ENCODE data around the gene SLC4A2.
"Not testable (repeated sequence)": the region's sequence is repeated elsewhere in the genome, so short reads cannot be mapped to it uniquely, and the experiment has no call there.

SLC4A2 gene

GRCh38 chr7:151040616-151041375 is 18.6 kb upstream of the SLC4A2 start:
- DNase-seq (ENCODE audit: extremely low read depth in 1 of 2, low read depth in 1 of 2): no peak

GRCh38 chr7:151043449-151043848 is 15.9 kb upstream of the SLC4A2 start:
- DNase-seq (ENCODE audit: extremely low read depth in 1 of 2, low read depth in 1 of 2): not testable (repeated sequence)

GRCh38 chr7:151043959-151044358 is 15.4 kb upstream of the SLC4A2 start:
- no peak for DNase-seq (ENCODE audit: extremely low read depth in 1 of 2, low read depth in 1 of 2)

- DNase-seq (ENCODE audit: extremely low read depth in 1 of 2, low read depth in 1 of 2): no peak
These were observed 14.1 kb upstream of the SLC4A2 start for GRCh38 chr7:151045262-151045661.

GRCh38 chr7:151045967-151046366 is 13.4 kb upstream of the SLC4A2 start:
- DNase-seq (ENCODE audit: extremely low read depth in 1 of 2, low read depth in 1 of 2): no peak

- DNase-seq (ENCODE audit: extremely low read depth in 1 of 2, low read depth in 1 of 2): no peak
These were observed 12.5 kb upstream of the SLC4A2 start for GRCh38 chr7:151046603-151047573.

- no peak for DNase-seq (ENCODE audit: extremely low read depth in 1 of 2, low read depth in 1 of 2)
These were observed 11.2 kb upstream of the SLC4A2 start, which contains the start of gene ASIC3 for GRCh38 chr7:151047976-151048815. TSS of gene ASIC3 (plus strand) at chr7:151048531. CDS start at chr7:151048886, 355 bp downstream.

- no peak for DNase-seq (ENCODE audit: extremely low read depth in 1 of 2, low read depth in 1 of 2)
These were observed 10.4 kb upstream of the SLC4A2 start for GRCh38 chr7:151048911-151049463.

GRCh38 chr7:151051108-151051507 is 8.3 kb upstream of the SLC4A2 start:
- peak in 1 of 2 donors; percentile 26 for DNase-seq (ENCODE audit: extremely low read depth in 1 of 2, low read depth in 1 of 2)

GRCh38 chr7:151053096-151053495 is 6.3 kb upstream of the SLC4A2 start:
- no peak for DNase-seq (ENCODE audit: extremely low read depth in 1 of 2, low read depth in 1 of 2)

GRCh38 chr7:151053751-151054150 is 5.6 kb upstream of the SLC4A2 start:
- DNase-seq (ENCODE audit: extremely low read depth in 1 of 2, low read depth in 1 of 2): no peak

GRCh38 chr7:151056283-151056665 is 3.1 kb upstream of the SLC4A2 start:
- DNase-seq (ENCODE audit: extremely low read depth in 1 of 2, low read depth in 1 of 2): no peak

GRCh38 chr7:151056666-151057505 is 2.5 kb upstream of the SLC4A2 start:
- DNase-seq (ENCODE audit: extremely low read depth in 1 of 2, low read depth in 1 of 2): no peak

- no peak for DNase-seq (ENCODE audit: extremely low read depth in 1 of 2, low read depth in 1 of 2)
These were observed 1.8 kb upstream of the SLC4A2 start, which contains the start of gene CDK5 for GRCh38 chr7:151057506-151057988. TSS of gene CDK5 (minus strand) at chr7:151057897. CDS start at chr7:151057848, 49 bp downstream.

GRCh38 chr7:151057989-151058780 is 1.2 kb upstream of the SLC4A2 start:
- peak; percentile 93 to 96 for DNase-seq (ENCODE audit: extremely low read depth in 1 of 2, low read depth in 1 of 2)

GRCh38 chr7:151058781-151059366 is 515 bp upstream of the SLC4A2 start:
- DNase-seq (ENCODE audit: extremely low read depth in 1 of 2, low read depth in 1 of 2): no peak

- DNase-seq (ENCODE audit: extremely low read depth in 1 of 2, low read depth in 1 of 2): no peak
These were observed 675 bp downstream of the SLC4A2 start for GRCh38 chr7:151060113-151060415.

Data from activated CD8-positive, alpha-beta memory T cell treated with anti-CD3 and anti-CD28 coated beads for 1 hour (primary cell).